HG02884 (cell line): ENCODE data around the gene USP43.

Experiments used
- ATAC-seq: cut with Tn5 transposase; IDR thresholded peaks from one replicate; pipeline ENCODE4 v1.9.1; 2021; ENCODE audit warnings: mild to moderate bottlenecking, moderate library complexity; ENCODE audit not compliant: unreplicated experiment

The USP43 gene

DNA sequence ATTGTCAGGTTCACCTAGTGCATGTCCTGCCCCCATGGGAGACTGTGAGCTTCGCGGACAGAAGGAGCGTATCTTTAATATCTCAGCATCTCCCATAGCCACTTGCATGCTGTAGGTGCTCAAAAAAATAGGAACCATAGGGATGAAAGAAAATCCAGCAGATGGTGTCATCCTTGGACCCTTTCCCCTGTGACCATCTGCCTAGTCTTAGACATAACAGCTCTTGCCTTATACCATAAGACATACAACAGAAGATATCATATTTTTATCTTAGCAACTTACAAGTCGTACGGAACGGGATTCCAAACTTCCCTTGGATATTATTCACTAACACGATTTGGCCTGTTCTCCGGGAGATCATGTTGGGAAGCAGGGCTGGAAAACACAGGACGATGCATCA, 131.6 kb downstream of the USP43 start:
- no peak for ATAC-seq
